Naive B cell (primary cell): ENCODE data around the gene SEH1L. TPM values are rescaled to one million over a fixed set of nuclear protein-coding genes. Genes with fewer than 3 reads are reported as not detected.
"Not testable (repeated sequence)": the region's sequence is repeated elsewhere in the genome, so short reads cannot be mapped to it uniquely, and the experiment has no call there.

ENCODE experiments used
- ATAC-seq, 2 donors: fragments of 150-1000 bp; cut with Tn5 transposase; 2 replicates each; pipeline ENCODE4 v1.10.0; 2021; ENCODE audit warnings: low read depth in 2 of 2, mild to moderate bottlenecking in 2 of 2, moderate library complexity in 2 of 2
- DNase-seq: peaks from one replicate; pipeline ENCODE4 v3.0.0; 2022
- H3K27ac Mint-ChIP-seq, 6 donors: one replicate each; pipeline ENCODE4 v1.8.0; 2020 to 2022; ENCODE audit warnings: mild to moderate bottlenecking in 6 of 6, mixed read lengths in 6 of 6, moderate library complexity in 5 of 6, inconsistent platforms in 2 of 6
- H3K27me3 Mint-ChIP-seq, 3 donors: one replicate each; pipeline ENCODE4 v1.8.0; 2021 to 2022; ENCODE audit warnings: mixed read lengths in 3 of 3, mild to moderate bottlenecking in 1 of 3
- H3K36me3 Mint-ChIP-seq, 2 donors: one replicate each; pipeline ENCODE4 v1.8.0; 2020 to 2022; ENCODE audit warnings: mixed read lengths in 2 of 2, inconsistent platforms in 1 of 2, mild to moderate bottlenecking in 1 of 2
- H3K4me1 Mint-ChIP-seq, 3 donors: one replicate each; pipeline ENCODE4 v1.8.0; 2020 to 2022; ENCODE audit warnings: mixed read lengths in 3 of 3, inconsistent platforms in 1 of 3, mild to moderate bottlenecking in 1 of 3, moderate library complexity in 1 of 3
- H3K4me3 Mint-ChIP-seq, 8 donors: one replicate each; pipeline ENCODE4 v1.8.0; 2020 to 2022; ENCODE audit warnings: mild to moderate bottlenecking in 8 of 8, mixed read lengths in 8 of 8, moderate library complexity in 8 of 8, inconsistent platforms in 2 of 8
- H3K9me3 Mint-ChIP-seq, 7 donors: one replicate each; pipeline ENCODE4 v1.8.0; 2020 to 2022; ENCODE audit warnings: mixed read lengths in 7 of 7, mild to moderate bottlenecking in 5 of 7, inconsistent platforms in 2 of 7, moderate library complexity in 1 of 7
- polyA plus RNA-seq, 6 donors: library from polyadenylated mRNA; unstranded; fragments of 300-500 nt; fragmentation: Illumina TruSeq; gene quantifications; one replicate each; pipeline ENCODE4 v1.2.3, GENCODE V29; 2021; ENCODE audit warnings: low read depth in 6 of 6

Gene SEH1L
- polyA plus RNA-seq, 6 donors from 2014 or later, result 24.6 to 50.5 (median 39.6) TPM

DNA sequence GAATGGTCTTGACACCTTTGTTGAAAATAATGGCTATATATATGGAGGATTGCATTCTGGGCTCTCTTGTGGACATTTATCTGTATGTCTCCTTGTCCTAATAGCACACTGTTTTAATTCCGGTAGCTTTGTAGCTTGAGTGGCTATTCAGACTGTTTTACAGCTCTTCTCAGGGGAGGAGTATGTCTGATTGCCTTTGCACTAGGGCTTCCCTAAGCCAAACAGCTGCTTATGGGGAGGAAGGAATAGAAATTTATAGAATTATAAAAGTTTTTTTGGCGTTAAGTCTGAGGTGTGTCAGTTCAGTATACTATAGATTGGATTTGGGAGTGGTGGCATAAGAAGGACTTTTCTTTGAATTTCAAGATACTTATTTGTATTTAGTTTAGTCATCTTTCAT is 12.6 kb downstream of the SEH1L start:
- H3K4me3 Mint-ChIP-seq, result no peak overlapping the region
- H3K4me1 Mint-ChIP-seq, result peaks cover 5 to 10% (median 7%) of the 10 kb centered on the region in 3 donors
- H3K9me3 Mint-ChIP-seq, result no peaks in the 10 kb centered on the region
- DNase-seq, result no peak
- H3K27me3 Mint-ChIP-seq, result no peaks in the 10 kb centered on the region
- peaks cover 7 to 32% of the 10 kb centered on the region in 2 donors for H3K36me3 Mint-ChIP-seq
- H3K27ac Mint-ChIP-seq, result no peak overlapping the region
- ATAC-seq, result no peak

DNA sequence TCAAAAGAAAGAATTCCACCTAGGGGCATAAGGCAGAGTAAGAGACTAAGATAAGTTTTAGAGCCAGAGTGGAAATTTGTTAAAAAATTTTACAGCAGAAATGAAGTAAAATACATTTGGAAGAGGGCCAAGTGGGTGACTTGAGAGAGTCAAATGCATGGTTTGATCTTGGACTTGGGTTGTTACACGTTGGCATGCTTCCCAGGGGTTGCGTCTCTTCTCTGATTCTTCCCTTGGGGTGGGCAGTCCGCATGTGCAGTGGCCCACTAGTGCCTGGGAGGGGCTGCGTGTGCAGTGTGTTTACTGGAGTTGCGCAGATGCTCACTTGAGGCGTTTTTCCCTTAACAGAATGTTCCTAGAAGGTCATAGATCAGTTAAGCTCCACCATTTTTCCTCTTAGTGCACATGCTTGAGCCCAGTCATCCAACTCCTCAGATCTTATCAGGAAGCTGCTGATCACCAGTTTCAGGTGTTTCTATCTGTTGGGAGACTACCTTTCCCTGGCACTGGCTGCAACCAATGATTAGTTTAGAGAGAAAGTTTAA is 13.1 kb downstream of the SEH1L start:
- no peak for DNase-seq
- Mint-ChIP-seq H3K27me3 (no peaks in the 10 kb centered on the region), H3K36me3 (peaks cover 7 to 36% of the 10 kb centered on the region in 2 donors), H3K4me3 (no peak overlapping the region), H3K27ac (peak overlapping the region in 1 of 6 donors; percentile 12), H3K9me3 (no peaks in the 10 kb centered on the region), H3K4me1 (peaks cover 5 to 10% (median 7%) of the 10 kb centered on the region in 3 donors)
- ATAC-seq, result no peak

DNA sequence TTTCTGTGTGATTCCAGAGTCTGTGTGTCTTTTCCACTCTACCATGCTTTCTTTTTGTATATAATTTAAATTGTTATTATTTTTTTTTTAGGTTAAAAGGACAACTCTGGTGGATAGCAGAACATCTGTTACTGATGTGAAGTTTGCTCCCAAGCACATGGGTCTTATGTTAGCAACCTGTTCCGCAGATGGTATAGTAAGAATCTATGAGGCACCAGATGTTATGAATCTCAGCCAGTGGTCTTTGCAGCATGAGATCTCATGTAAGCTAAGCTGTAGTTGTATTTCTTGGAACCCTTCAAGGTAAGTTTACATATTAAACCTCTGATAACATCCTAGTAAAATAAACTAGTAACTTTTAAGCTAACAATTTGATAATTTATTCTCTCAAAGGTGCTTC is 15.3 kb downstream of the SEH1L start:
- Mint-ChIP-seq H3K36me3 (peaks cover 5 to 38% of the 10 kb centered on the region in 2 donors), H3K27me3 (no peaks in the 10 kb centered on the region), H3K9me3 (no peaks in the 10 kb centered on the region), H3K4me1 (peaks cover 7 to 12% (median 10%) of the 10 kb centered on the region in 3 donors), H3K4me3 (no peak overlapping the region), H3K27ac (no peak overlapping the region)
- ATAC-seq (no peak), DNase-seq (no peak)

DNA sequence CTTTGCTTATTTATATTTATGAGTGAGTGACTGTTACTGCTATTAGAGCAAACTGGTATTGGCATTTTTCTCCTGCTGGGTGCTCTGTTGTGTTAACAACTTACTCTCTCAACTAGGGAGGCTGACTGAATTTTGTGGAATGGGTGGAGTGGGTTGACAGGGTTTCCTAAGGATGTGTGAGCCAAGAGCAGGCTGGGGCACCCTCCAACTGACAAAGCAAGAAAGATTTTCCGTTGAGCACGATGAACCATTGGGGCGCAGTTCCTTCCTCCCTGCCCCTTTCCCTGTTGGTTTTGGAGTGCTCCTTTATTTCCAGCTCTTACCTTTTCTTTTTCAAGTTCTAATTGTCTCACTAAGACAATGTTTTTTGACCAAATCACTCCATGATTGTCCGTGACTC is 20.3 kb downstream of the SEH1L start:
- Mint-ChIP-seq H3K4me3 (peak overlapping the region in 1 of 8 donors; percentile 66), H3K4me1 (peaks cover 10 to 18% (median 14%) of the 10 kb centered on the region in 3 donors), H3K9me3 (no peaks in the 10 kb centered on the region), H3K36me3 (peaks cover 15 to 39% of the 10 kb centered on the region in 2 donors), H3K27me3 (no peaks in the 10 kb centered on the region), H3K27ac (peak overlapping the region in 3 of 6 donors; percentile 15 to 71 (median 18))
- DNase-seq, result no peak
- no peak for ATAC-seq

DNA sequence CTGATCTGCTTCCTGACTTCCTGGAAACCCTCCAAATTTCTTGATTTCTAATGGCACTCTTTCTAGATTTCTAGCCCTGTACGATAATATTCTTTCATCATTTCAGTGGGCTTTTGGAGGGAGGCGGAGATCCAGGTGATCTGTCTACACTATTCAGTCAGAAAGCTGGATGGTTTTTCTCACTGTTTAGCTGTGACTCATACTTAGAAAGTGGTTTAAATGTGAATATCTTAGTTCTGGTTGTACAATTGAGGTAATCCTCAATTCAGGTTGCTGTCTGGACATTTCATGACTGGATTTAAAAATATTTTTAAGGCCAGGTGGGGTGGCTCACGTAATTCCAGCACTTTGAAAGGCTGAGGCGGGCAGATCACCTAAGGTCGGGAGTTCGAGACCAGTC is 20.8 kb downstream of the SEH1L start:
- Mint-ChIP-seq H3K4me3 (no peak overlapping the region), H3K4me1 (peaks cover 10 to 18% (median 14%) of the 10 kb centered on the region in 3 donors), H3K27me3 (no peaks in the 10 kb centered on the region), H3K27ac (peak overlapping the region in 1 of 6 donors; percentile 18), H3K36me3 (peaks cover 16 to 35% of the 10 kb centered on the region in 2 donors), H3K9me3 (no peaks in the 10 kb centered on the region)
- ATAC-seq (no peak), DNase-seq (no peak)

DNA sequence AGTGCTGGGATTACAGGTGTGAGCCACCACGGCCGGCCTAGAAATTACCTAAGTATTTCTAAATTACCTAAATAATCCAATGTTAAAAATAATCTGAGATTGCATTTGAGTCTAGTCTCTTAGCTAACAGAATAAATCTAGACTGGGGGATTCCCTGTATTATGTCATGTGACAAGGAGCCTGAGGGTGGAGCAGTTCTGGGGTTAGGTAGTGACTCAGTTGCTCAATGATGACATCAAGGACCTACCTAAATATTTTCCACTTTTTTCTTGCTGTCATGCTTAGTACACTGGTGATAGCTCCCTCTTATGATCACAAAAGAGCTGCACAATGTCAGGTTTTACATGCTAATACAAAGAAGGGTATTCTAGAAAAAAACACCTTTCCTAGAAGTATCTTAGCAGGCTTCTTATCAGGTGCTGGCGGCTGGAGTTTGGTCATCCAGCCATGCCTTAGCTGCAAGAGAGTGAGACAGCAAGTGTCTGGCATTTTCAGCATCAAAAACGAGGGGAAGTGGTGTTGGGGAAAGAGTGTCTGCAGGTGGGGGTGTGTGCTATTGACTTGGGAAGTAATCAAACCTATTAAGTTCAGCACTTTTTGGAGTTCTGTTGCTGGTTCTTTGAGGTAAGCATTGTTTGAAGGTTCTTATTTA is 25.9 kb downstream of the SEH1L start:
- Mint-ChIP-seq H3K36me3 (peaks cover 27 to 29% of the 10 kb centered on the region in 2 donors), H3K9me3 (no peaks in the 10 kb centered on the region), H3K27ac (peak overlapping the region in 4 of 6 donors; percentile 9 to 42 (median 20)), H3K4me1 (peaks cover under 1 to 10% (median 6%) of the 10 kb centered on the region in 3 donors), H3K27me3 (no peaks in the 10 kb centered on the region), H3K4me3 (no peak overlapping the region)
- no peak for ATAC-seq
- no peak for DNase-seq

DNA sequence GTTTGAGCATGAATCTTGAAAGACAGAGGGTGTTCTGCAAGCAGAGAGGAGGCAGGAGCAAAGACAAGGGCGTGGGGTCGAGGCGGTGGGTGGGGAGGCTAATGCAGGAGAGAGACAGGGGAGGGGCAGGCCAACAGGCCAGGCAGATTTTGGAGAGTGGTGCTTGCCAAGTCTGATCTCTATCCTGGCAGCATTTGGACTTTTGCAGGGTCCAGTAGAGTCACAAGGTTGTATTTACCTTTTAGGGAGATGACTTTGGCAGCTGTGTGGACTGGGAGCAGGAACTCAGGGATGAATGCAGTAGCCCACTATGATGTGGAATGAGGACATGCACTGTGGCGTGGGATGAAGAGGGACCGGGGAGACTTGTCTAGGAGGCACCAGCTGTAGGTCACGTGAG is 27.7 kb downstream of the SEH1L start:
- no peaks in the 10 kb centered on the region for H3K9me3 Mint-ChIP-seq
- ATAC-seq, result no peak
- no peak overlapping the region for H3K27ac Mint-ChIP-seq
- H3K27me3 Mint-ChIP-seq, result no peaks in the 10 kb centered on the region
- DNase-seq, result no peak
- no peak overlapping the region for H3K4me3 Mint-ChIP-seq
- peaks cover 29 to 30% of the 10 kb centered on the region in 2 donors for H3K36me3 Mint-ChIP-seq
- H3K4me1 Mint-ChIP-seq, result peaks cover 0 to 10% (median 0%) of the 10 kb centered on the region in 3 donors

DNA sequence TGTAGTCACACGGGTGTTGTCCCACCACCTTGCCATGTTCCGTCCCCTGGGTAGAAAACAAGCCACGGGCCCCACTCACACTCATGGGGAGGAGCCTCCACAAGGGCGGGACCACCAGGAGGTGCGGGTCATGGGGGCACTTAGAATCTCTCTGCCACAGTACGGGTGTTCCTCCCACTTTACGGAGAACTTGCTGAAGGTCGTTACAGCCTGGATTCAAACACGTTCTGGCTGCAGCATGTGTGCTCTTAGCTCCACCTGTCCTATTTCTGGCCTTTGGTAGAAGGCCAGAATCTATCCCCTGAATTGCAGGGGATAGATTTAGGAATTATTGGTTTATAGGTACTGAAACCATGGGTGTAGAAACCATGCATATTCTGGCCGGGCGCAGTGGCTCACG is 28.5 kb downstream of the SEH1L start:
- ATAC-seq (no peak), DNase-seq (no peak)
- Mint-ChIP-seq H3K4me1 (peaks cover 0 to 6% (median 0%) of the 10 kb centered on the region in 3 donors), H3K27ac (peak overlapping the region in 1 of 6 donors; percentile 34), H3K9me3 (no peaks in the 10 kb centered on the region), H3K36me3 (peaks cover 26 to 29% of the 10 kb centered on the region in 2 donors), H3K27me3 (no peaks in the 10 kb centered on the region), H3K4me3 (no peak overlapping the region)

DNA sequence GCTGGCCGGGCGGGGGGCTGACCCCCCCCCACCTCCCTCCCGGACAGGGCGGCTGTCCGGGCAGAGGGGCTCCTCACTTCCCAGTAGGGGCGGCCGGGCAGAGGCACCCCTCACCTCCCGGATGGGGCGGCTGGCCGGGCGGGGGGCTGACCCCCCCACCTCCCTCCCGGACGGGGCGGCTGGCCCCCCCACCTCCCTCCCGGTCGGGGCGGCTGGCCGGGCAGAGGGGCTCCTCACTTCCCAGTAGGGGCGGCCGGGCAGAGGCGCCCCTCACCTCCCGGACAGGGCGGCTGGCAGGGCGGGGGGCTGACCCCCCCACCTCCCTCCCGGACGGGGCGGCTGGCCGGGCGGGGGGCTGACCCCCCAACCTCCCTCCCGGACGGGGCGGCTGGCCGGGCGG is 32.3 kb downstream of the SEH1L start:
- not testable (repeated sequence) for ATAC-seq, DNase-seq, H3K4me3 Mint-ChIP-seq, H3K27ac Mint-ChIP-seq, H3K27me3 Mint-ChIP-seq, H3K9me3 Mint-ChIP-seq, H3K4me1 Mint-ChIP-seq
- H3K36me3 Mint-ChIP-seq, result peaks cover 10 to 31% of the 10 kb centered on the region in 2 donors

DNA sequence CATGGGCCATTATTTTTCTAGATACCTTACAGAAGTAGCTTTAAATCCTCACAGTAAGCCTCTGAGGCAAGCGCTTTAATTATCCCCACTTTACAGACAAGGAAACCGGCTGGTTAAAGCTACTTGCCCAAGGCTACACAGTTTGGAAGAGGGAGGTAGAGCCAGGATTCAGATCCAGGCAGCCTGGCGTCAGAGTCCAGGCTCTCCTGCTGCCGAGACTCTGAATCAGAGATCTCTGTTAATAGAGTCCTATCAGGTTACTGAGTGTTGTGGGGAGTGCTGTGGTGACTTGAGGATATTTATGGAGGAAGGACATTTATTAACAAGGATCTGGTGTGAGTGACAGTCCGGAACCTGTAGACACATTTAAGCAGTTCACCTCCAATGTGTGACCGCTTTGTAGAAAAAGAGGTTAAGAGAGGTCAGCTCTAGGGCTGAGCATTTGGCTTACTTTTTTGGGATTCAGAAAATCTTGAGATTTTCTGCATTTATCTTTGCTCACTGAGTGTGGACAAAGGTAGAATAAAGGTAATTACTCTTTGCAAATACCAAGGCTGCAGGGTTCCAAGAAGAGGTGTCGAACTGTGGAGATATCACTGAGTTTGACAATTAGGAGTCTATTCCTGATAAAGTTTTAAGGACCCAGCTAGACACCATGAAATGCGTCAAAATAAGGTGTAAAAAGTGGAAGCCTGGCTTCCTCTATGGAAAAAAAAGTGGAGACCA is 41.7 kb downstream of the SEH1L start:
- Mint-ChIP-seq H3K9me3 (peaks cover 0 to 1% (median 0%) of the 10 kb centered on the region in 7 donors), H3K36me3 (no peaks in the 10 kb centered on the region), H3K4me3 (peak overlapping the region; percentile 90 to 99 (median 98)), H3K4me1 (peaks cover 12 to 20% (median 17%) of the 10 kb centered on the region in 3 donors), H3K27me3 (no peaks in the 10 kb centered on the region), H3K27ac (peak overlapping the region in 3 of 6 donors; percentile 24 to 86 (median 41))
- ATAC-seq (no peak), DNase-seq (no peak)

DNA sequence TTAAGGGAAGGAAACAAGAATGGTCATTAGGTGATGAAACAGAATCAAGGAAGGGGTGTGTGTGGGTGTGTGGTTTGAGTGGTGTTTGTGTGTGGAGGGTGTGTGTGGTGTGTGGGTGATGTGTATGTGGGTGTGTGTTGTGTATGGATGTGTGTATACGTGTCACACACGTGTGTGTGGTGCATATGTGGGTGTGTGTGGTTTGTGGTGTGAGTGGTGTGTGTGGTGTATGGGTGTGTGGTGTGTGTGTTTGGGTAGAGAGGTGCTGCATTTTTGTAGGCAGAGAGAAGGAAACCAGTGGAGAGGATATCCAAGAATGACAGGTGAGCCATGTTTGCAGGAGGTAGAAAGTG is 42.3 kb downstream of the SEH1L start:
- DNase-seq, result no peak
- H3K36me3 Mint-ChIP-seq, result no peaks in the 10 kb centered on the region

DNA sequence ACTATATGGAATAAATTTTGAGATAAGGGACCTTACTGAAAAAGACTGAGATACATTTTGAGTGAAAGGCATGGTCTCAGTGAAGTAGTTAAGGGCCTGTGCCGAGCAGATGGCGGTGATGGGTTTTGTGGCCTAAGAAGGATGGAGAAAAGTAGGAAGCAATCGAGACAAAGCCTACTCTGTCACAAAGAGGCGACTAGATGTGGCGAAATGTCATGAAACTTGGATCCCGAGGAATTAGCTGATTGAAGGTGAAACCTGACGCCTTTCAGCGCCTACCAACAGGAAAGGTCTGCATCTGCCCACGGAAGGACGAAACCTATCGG is 42.8 kb downstream of the SEH1L start:
- Mint-ChIP-seq H3K27ac (peak overlapping the region; percentile 87 to 97 (median 94)), H3K27me3 (no peaks in the 10 kb centered on the region), H3K36me3 (no peaks in the 10 kb centered on the region), H3K4me1 (peaks cover 12 to 20% (median 17%) of the 10 kb centered on the region in 3 donors), H3K9me3 (peaks cover 0 to 1% (median 0%) of the 10 kb centered on the region in 7 donors), H3K4me3 (peak overlapping the region; percentile 90 to 99 (median 98))
- DNase-seq (no peak), ATAC-seq (no peak)

More for the DNA sequence above, 42.3 kb downstream of the SEH1L start:
- H3K27ac Mint-ChIP-seq, result peak overlapping the region in 5 of 6 donors; percentile 41 to 97 (median 87)
- H3K27me3 Mint-ChIP-seq, result no peaks in the 10 kb centered on the region
- H3K9me3 Mint-ChIP-seq, result peaks cover 0 to 1% (median 0%) of the 10 kb centered on the region in 7 donors
- peaks cover 12 to 20% (median 17%) of the 10 kb centered on the region in 3 donors for H3K4me1 Mint-ChIP-seq
- peak overlapping the region; percentile 90 to 99 (median 98) for H3K4me3 Mint-ChIP-seq
- ATAC-seq, result no peak

DNA sequence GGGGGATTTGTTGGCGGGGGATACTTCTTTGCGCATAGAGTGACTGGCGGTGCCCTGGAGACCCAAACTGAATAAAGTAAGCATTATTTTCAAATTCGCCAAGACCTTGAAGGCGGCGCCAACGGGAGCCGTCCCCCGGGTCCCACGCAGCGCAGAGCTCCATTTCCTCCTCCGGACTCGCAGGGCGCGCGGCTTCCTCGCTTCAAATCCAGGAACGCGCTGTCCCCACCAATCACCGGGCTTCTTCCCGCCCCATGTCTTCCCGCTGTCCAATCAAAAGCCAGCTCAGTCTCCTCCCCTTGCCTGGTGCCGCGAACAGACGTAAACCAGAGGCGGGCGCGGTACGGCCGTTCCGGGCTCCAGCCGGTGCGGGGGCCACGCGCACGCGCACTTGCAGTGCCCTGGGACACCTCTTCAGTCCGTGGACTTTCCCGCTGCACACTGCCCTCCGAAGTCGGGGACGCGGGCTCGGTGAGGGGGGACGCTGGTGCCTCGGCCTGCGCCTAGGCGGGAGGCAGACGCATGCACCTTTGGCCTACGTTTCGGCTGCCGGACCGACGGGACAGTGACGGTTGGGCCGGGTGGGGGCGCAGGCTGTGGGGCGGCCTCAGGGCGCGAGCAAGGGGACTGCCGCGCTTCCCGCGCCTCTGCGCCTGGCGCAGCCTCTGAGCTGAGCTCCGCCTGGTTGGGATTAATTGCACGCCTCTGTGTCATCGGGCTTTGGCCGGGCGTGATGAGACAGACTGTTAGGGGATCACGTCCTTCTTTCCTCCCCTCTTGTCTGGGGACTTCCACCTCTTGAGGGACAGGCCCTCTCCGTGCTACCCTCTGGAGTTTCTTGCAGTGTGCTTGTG is 43.4 kb downstream of the SEH1L start, which contains the start of gene CEP192:
CEP192 (plus strand) TSS at position 396 of the 854 bp plus-strand sequence. CDS start 8,063 bp downstream, outside the sequence.
- DNase-seq, result peak; percentile 97
- H3K36me3 Mint-ChIP-seq, result no peaks in the 10 kb centered on the region
- H3K27ac Mint-ChIP-seq, result peak within 1 kb of the TSS; percentile 87 to 98 (median 94)
- H3K9me3 Mint-ChIP-seq, result peaks cover 0 to 1% (median 0%) of the 10 kb centered on the region in 7 donors
- H3K27me3 Mint-ChIP-seq, result no peaks in the 10 kb centered on the region
- H3K4me1 Mint-ChIP-seq, result peaks cover 12 to 20% (median 17%) of the 10 kb centered on the region in 3 donors
- peak within 1 kb of the TSS; percentile 90 to 99 (median 98) for H3K4me3 Mint-ChIP-seq
- ATAC-seq, result peak; percentile 95 to 96
